IPS DF 6.9 (cell line): Measurements from ENCODE around the gene SORT1.
"Not testable (repeated sequence)": the region's sequence is repeated elsewhere in the genome, so short reads cannot be mapped to it uniquely, and the experiment has no call there.

Source experiments
- DNase-seq: peaks from one replicate; pipeline ENCODE4 v3.0.0-alpha.2; 2013; ENCODE audit warnings: low read depth, low spot score
- H3K27ac ChIP-seq: one replicate; pipeline ENCODE4 v1.5.1; 2013; ENCODE audit warnings: low read length, control low read depth
- H3K27me3 ChIP-seq: 2 replicates; pipeline ENCODE4 v1.6.1; 2013; ENCODE audit warnings: mild to moderate bottlenecking, low read length; ENCODE audit not compliant: control insufficient read depth, insufficient read depth
- H3K36me3 ChIP-seq: 2 replicates; pipeline ENCODE4 v1.6.1; 2013; ENCODE audit warnings: low read length; ENCODE audit not compliant: control insufficient read depth, insufficient read depth
- H3K4me1 ChIP-seq: 2 replicates; pipeline ENCODE4 v1.6.1; 2013; ENCODE audit warnings: low read length; ENCODE audit not compliant: control insufficient read depth, insufficient read depth
- H3K4me3 ChIP-seq: 2 replicates; pipeline ENCODE4 v1.5.1; 2013; ENCODE audit warnings: mild to moderate bottlenecking, low read length
- H3K9me3 ChIP-seq: 2 replicates; pipeline ENCODE4 v1.6.1; 2013; ENCODE audit warnings: low read length, inconsistent platforms; ENCODE audit not compliant: control insufficient read depth, insufficient read depth
- WGBS: extraction: QIAGEN DNeasy Blood & Tissue Kit; methylation state at CpG from one replicate; pipeline ENCODE4 v1.1.7; 2013; ENCODE audit warnings: mixed read lengths, missing lambda C conversion rate; ENCODE audit not compliant: insufficient read length, insufficient coverage; 5-methylcytosine and 5-hydroxymethylcytosine counted together

SORT1 gene

DNA sequence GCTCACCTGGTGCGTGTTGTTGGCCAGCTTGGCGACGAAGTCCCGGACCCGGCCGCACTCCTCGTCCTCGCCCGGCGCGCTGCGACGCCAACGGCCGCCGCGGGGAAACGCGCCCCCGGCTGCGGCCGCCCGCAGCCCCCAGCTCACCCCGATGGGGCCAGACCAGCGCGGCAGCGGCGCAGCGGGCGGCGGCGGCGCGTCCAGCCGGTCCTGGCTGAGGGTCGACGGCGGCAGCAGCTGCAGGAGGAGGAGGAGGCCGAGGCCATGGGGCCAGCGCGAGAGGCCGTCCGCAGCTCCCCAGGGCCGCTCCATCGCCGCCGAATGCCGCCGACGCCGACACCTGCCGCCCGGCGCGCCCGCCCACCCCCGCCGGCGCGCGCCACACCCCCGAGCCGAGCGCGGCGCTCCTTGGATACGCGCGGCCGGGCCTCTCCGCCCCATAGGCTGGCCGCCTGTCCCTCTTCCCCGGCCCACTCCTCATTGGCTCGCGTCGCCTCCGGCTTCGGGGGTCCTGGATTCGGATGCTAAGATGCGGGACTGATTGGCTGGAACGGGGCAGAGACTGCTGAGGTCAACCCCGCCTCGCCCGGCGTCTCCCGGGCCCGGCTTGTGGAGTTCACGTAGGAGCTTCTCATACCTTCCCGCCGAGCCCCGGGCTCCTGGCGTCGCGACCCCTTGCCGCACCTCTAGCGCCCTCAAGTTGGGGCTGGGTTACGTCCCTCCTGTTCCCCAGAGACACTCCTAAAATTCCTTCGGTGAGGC lies at the start of gene SORT1:
Gene SORT1 (minus strand): TSS at position 338 of the 762 bp plus-strand sequence. CDS start 26 bp downstream, at position 312.
- Histone ChIP-seq H3K4me1 (0 out of 2 replicates have a peak, but pooled peaks cover 1% of the 10 kb centered on the region), H3K4me3 (peak within 1 kb of the TSS; percentile 96)

DNA sequence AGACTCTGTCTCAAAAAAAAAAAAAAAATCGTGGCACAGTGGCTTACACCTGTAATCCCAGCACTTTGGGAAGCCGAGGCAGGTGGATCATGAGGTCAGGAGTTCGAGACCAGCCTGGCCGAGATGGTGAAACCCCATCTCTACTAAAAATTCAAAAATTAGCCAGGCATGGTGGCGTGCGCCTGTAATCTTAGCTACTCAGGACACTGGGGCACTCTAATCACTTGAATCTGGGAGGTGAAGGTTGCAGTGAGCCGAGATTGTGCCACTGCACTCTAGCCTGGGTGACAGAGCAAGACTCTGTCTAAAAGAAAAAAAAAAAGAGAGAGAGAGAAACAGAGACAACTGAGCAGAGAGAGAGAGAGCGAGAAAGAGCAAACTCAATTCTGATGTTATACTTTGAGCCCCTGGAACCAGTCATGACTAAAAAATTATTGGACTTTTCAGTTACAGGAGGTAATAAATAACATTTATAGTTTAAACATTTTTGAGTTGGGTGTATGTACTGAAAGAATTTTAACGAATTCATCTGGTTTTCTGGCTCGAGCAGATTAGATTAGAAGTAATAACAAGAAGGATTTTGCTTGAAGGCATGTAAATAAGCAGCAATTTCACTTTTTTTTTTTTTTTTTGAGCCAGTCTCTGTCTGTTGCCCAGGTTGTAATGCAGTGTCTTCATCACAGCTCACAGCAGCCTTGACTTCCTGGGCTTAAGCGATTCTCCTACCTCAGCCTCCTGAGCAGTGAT lies 48.4 kb upstream of the SORT1 start:
- H3K27ac ChIP-seq, H3K9me3 ChIP-seq, H3K4me1 ChIP-seq, H3K36me3 ChIP-seq, DNase-seq, H3K27me3 ChIP-seq, H3K4me3 ChIP-seq: not testable (repeated sequence)
- no CpG with 5 or more reads among the region's 11 CpGs for WGBS

More for the DNA sequence above, at the start of gene SORT1:
- no peaks in the 10 kb centered on the region for H3K9me3 ChIP-seq
- no peak within 1 kb of the TSS for H3K27ac ChIP-seq
- no CpG with 5 or more reads among the region's 98 CpGs for WGBS
- H3K36me3 ChIP-seq: no peaks in the 10 kb centered on the region; the same call in 1 of the 2 replicates
- peak; percentile 93 for DNase-seq
- no peaks in the 10 kb centered on the region for H3K27me3 ChIP-seq

DNA sequence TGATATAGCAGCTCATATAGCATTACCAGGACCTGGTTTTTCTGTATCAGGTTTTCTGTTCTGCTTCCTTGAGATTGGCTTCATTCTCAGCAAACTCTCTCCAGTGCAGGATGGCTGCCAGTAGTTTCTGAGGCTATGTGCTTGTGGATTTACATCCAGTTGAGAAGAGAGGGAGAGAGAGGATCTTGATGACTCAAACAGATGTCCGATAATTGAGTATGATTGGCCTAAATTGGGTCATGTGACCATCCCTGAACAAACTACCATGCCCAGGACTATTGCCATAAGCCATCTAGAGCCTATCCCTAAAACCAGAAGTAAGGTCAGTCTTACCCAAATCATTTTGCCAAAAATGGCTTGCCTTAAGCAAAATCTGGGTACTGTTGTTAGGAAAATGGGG lies 46.6 kb upstream of the SORT1 start:
- no CpG with 5 or more reads among the region's 1 CpG for WGBS

DNA sequence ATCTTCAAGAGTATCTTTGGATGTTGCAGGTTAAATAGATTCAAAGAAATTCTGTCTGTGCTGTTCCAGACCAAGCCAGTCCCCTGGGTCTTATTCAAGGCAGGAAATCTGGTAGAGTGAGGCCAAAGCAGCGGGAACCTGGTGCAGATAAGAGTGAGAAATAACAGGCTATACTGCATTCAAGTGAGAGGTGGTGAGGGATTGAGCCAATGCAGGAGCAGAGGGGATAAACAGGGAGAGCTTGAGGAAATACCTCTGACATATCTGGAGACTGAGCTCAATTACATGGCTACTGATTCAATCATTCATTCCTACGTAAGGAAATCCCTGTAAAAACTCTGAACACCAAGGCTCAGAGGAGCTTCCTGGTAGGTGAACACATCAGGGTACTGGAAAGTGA lies 45.8 kb upstream of the SORT1 start:
- no peaks in the 10 kb centered on the region for H3K9me3 ChIP-seq
- WGBS: no CpG with 5 or more reads among the region's 2 CpGs
- DNase-seq: no peak
- no peaks in the 10 kb centered on the region for H3K27me3 ChIP-seq
- H3K4me3 ChIP-seq: no peak overlapping the region
- H3K36me3 ChIP-seq: no peaks in the 10 kb centered on the region
- no peak overlapping the region for H3K27ac ChIP-seq
- H3K4me1 ChIP-seq: no peaks in the 10 kb centered on the region

More for the DNA sequence above, 46.6 kb upstream of the SORT1 start:
- no peak overlapping the region for H3K27ac ChIP-seq
- H3K27me3 ChIP-seq: no peaks in the 10 kb centered on the region
- H3K4me3 ChIP-seq: no peak overlapping the region
- no peak for DNase-seq
- H3K4me1 ChIP-seq: no peaks in the 10 kb centered on the region
- H3K36me3 ChIP-seq: no peaks in the 10 kb centered on the region
- no peaks in the 10 kb centered on the region for H3K9me3 ChIP-seq

DNA sequence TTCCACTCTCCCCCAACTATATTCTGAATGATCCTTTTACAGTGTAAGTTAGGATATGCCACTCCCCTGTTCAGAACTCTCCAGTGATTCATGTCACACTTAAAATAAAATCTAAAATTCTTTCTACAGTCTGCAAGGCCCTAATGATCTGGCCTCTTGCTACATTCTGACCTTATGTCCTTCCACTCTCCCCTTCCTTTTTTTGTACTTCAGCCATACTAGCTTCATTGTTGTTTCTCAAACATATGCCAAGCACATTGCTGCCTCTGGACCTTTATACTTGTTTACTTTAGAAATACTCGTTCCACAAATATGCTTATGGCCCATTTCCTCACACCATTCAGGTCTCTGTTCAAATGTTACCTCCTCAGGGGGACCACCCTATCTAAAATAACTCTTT lies 43.4 kb upstream of the SORT1 start:
- DNase-seq: no peak
- H3K27me3 ChIP-seq: no peaks in the 10 kb centered on the region
- H3K27ac ChIP-seq: no peak overlapping the region
- no peaks in the 10 kb centered on the region for H3K4me1 ChIP-seq
- H3K4me3 ChIP-seq: no peak overlapping the region
- no CpG with 5 or more reads among the region's 1 CpG for WGBS
- no peaks in the 10 kb centered on the region for H3K9me3 ChIP-seq
- no peaks in the 10 kb centered on the region for H3K36me3 ChIP-seq

DNA sequence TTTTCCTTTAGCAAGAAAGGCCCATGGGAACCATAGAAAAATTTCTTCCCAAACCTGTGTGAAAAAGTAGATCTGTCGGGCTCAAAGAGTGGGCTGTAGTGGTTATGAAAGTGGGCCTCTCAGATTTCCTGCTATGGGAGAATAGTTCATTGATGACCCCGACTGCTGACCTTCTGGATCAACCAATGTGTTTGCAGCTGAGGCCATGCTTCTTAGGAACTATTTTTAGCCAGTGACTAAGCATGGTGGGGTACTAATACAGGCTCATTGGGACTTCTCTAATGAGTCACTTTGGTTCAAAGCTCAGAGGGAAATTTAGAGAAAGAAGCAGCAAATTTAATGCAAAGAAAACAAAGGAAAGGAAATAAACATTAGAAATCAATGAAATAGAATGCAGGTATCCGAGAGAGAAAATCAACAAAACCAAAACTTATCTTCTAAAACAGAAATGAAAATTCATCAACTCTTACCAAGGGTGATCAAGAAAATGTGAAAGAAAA lies 41.1 kb upstream of the SORT1 start:
- Histone ChIP-seq H3K27me3 (no peaks in the 10 kb centered on the region), H3K4me1 (no peaks in the 10 kb centered on the region), H3K27ac (no peak overlapping the region), H3K4me3 (no peak overlapping the region), H3K9me3 (no peaks in the 10 kb centered on the region; the same call in 1 of the 2 replicates), H3K36me3 (no peaks in the 10 kb centered on the region)
- WGBS: no CpG with 5 or more reads among the region's 3 CpGs
- no peak for DNase-seq

DNA sequence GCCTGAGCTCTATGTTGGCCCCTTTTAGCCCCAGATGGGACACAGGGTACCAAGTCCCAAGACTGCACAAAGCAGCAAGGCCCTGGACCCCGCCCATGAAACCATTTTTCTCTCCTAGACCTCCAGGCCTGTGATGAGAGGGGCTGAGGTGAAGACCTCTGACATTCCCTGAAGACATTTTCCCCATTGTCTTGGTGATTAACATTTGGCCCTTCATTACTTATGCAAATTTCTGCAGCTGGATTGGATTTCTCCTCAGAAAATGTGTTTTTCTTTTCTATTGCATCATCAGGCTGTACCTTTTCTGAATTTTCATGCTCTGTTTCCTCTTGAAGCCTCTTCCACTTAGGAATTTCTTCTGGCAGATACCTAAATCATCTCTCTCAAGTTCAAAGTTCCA lies 36.8 kb upstream of the SORT1 start:
- no peak for DNase-seq
- WGBS: no CpG with 5 or more reads among the region's 1 CpG
- H3K27me3 ChIP-seq: no peaks in the 10 kb centered on the region
- H3K4me1 ChIP-seq: no peaks in the 10 kb centered on the region
- H3K27ac ChIP-seq: no peak overlapping the region
- no peak overlapping the region for H3K4me3 ChIP-seq
- H3K36me3 ChIP-seq: no peaks in the 10 kb centered on the region
- no peaks in the 10 kb centered on the region; the same call in 1 of the 2 replicates for H3K9me3 ChIP-seq

DNA sequence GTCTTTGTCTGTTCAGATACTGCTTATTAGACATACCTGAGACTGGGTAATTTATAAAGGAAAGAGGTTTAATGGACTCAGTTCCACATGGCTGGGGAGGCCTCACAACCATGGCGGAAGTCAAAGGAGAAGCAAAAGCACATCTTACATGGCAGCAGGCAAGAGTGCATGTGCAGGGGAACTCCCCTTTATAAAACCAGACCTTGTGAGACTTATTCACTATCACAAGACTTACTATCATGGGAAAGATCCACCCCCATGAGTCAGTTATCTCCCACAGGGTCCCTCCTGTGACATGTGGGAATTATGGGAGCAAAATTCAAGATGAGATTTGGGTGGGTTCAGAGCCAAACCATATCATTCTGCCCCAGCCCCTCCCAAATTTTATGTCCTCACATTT lies 35.6 kb upstream of the SORT1 start:
- no peaks in the 10 kb centered on the region for H3K27me3 ChIP-seq
- no peak for DNase-seq
- H3K27ac ChIP-seq: no peak overlapping the region
- no peaks in the 10 kb centered on the region for H3K36me3 ChIP-seq
- no peak overlapping the region for H3K4me3 ChIP-seq
- no peaks in the 10 kb centered on the region for H3K4me1 ChIP-seq
- H3K9me3 ChIP-seq: no peaks in the 10 kb centered on the region; the same call in 1 of the 2 replicates
- no CpG with 5 or more reads among the region's 1 CpG for WGBS

DNA sequence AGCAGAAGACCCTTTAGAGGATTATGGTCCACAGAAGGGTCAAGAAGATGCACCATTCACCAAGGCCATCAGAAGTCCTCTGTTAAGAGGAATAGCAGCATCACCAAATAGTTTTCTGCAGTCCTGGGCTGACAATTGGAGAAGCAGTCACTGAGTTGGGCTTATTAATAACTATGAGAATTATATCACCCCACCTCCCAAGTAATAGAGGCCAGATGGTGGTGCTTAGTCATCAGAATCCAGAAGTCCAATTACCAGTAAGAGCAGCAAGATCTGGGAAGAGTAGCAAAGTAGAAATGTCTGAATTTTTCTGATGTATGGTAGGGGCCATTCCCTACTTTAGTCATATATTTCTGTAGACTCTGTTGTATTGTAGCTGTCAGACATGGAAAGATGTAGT lies 34.6 kb upstream of the SORT1 start:
- no peak for DNase-seq
- Histone ChIP-seq H3K4me3 (no peak overlapping the region), H3K4me1 (no peaks in the 10 kb centered on the region), H3K9me3 (no peaks in the 10 kb centered on the region; the same call in 1 of the 2 replicates), H3K36me3 (no peaks in the 10 kb centered on the region), H3K27ac (no peak overlapping the region), H3K27me3 (no peaks in the 10 kb centered on the region)

DNA sequence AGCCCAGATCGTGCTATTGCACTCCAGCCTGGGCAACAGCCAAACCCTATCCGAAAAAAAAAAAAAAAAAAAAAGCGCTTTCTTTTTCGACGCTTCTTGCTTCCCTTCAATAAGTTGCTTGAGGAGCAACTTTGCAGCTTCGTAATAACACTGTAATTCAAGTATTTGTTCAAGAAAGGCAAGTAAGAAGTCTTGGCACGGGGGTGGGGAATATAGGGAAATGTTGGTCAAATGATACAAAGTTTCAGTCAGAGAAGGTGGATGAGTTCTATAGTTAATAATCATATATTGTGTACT lies 29.4 kb upstream of the SORT1 start:
- no peaks in the 10 kb centered on the region for H3K9me3 ChIP-seq
- no peaks in the 10 kb centered on the region for H3K27me3 ChIP-seq
- no CpG with 5 or more reads among the region's 7 CpGs for WGBS
- peak overlapping the region; percentile 99; the same call in 1 of the 2 replicates for H3K4me3 ChIP-seq
- no peak overlapping the region for H3K27ac ChIP-seq
- no peaks in the 10 kb centered on the region for H3K36me3 ChIP-seq
- no peaks in the 10 kb centered on the region for H3K4me1 ChIP-seq
- no peak for DNase-seq
